Stimulated activated CD4-positive, alpha-beta T cell treated with anti-CD3 and anti-CD28 coated beads, Interleukin-1b, Interleukin-23, amount 100 ng/mL, for 4 hours (primary cell): ENCODE data around the gene EFCAB5.
"Not testable (repeated sequence)": the region's sequence is repeated elsewhere in the genome, so short reads cannot be mapped to it uniquely, and the experiment has no call there.

Experiments
- DNase-seq, 2 donors: peaks; one replicate each; pipeline ENCODE4 v3.0.0-alpha.2; 2020; ENCODE audit warnings: low read depth in 2 of 2

EFCAB5 gene

GRCh38 chr17:30095507-30096244 is 154.2 kb downstream of the EFCAB5 start:
- DNase-seq = no peak

GRCh38 chr17:30101686-30102390 is 160.4 kb downstream of the EFCAB5 start:
- no peak for DNase-seq

GRCh38 chr17:30103921-30104320 is 162.5 kb downstream of the EFCAB5 start:
- no peak for DNase-seq

- DNase-seq = peak; percentile 56 to 67
Measured at GRCh38 chr17:30104575-30105339, 163.3 kb downstream of the EFCAB5 start.

- no peak for DNase-seq
Measured at GRCh38 chr17:30112794-30113193, 171.4 kb downstream of the EFCAB5 start.

GRCh38 chr17:30113213-30113612 is 171.8 kb downstream of the EFCAB5 start:
- DNase-seq = no peak

GRCh38 chr17:30116345-30116660 is 174.9 kb downstream of the EFCAB5 start:
- no peak for DNase-seq

- DNase-seq = peak; percentile 85 to 87
Measured at GRCh38 chr17:30116661-30117551, 175.5 kb downstream of the EFCAB5 start, which contains the start of gene NSRP1. Gene NSRP1 (plus strand): TSS chr17:30116816. CDS start chr17:30116844, 28 bp downstream.

- no peak for DNase-seq
Measured at GRCh38 chr17:30117675-30118081, 176.2 kb downstream of the EFCAB5 start.

GRCh38 chr17:30118635-30119034 is 177.2 kb downstream of the EFCAB5 start:
- not testable (repeated sequence) for DNase-seq

- DNase-seq = no peak
Measured at GRCh38 chr17:30124273-30124796, 182.9 kb downstream of the EFCAB5 start.

GRCh38 chr17:30130121-30130520 is 188.7 kb downstream of the EFCAB5 start:
- no peak for DNase-seq

- DNase-seq = no peak
Measured at GRCh38 chr17:30132615-30133014, 191.2 kb downstream of the EFCAB5 start.

- DNase-seq = no peak
Measured at GRCh38 chr17:30133197-30133596, 191.8 kb downstream of the EFCAB5 start.

- no peak for DNase-seq
Measured at GRCh38 chr17:30134551-30134950, 193.1 kb downstream of the EFCAB5 start.

GRCh38 chr17:30137158-30137557 is 195.7 kb downstream of the EFCAB5 start:
- no peak for DNase-seq

GRCh38 chr17:30147860-30148259 is 206.4 kb downstream of the EFCAB5 start:
- DNase-seq = not testable (repeated sequence)

GRCh38 chr17:30148376-30148775 is 206.9 kb downstream of the EFCAB5 start:
- no peak for DNase-seq

- no peak for DNase-seq
Measured at GRCh38 chr17:30151471-30151870, 210.0 kb downstream of the EFCAB5 start.

- no peak for DNase-seq
Measured at GRCh38 chr17:30153463-30153862, 212.0 kb downstream of the EFCAB5 start.

GRCh38 chr17:30155389-30155788 is 214.0 kb downstream of the EFCAB5 start:
- no peak for DNase-seq
